Measurements from ENCODE around the gene GDF11.

- TF ChIP-seq EZH2 (IDR thresholded peaks at IDR 0.05; ENCODE audit: low read depth) (no peak), CTCF (conservative IDR thresholded peaks at IDR 0.05) (no peak)
Measured at GRCh38 chr12:55741931-55742680, 816 bp upstream of the GDF11 start.

All from PC-9 (cell line).